NCI-H2171 treated with DMSO at 0.1 percent for 48 hours (cell line): Measurements from ENCODE around the gene NCAM1.

Experiments used
- DNase-seq: peaks from one replicate; lab custom pipeline; 2025; lab: John Stamatoyannopoulos, UW

The NCAM1 gene

DNA sequence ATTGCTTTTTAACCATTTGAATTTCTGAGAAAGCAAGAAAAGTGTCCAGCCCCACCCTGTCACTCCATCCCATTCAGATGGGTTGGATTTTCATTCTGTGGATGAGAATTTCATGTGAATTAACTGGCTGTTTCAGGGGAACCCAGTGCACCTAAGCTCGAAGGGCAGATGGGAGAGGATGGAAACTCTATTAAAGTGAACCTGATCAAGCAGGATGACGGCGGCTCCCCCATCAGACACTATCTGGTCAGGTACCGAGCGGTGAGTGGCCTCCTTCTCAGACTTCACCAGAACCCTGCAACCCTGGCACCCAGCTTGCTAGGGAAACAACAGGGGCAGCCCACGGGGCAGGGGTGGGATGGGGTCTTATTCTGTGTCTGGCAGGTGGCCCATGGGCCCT is 294.5 kb downstream of the NCAM1 start:
- no peak for DNase-seq

DNA sequence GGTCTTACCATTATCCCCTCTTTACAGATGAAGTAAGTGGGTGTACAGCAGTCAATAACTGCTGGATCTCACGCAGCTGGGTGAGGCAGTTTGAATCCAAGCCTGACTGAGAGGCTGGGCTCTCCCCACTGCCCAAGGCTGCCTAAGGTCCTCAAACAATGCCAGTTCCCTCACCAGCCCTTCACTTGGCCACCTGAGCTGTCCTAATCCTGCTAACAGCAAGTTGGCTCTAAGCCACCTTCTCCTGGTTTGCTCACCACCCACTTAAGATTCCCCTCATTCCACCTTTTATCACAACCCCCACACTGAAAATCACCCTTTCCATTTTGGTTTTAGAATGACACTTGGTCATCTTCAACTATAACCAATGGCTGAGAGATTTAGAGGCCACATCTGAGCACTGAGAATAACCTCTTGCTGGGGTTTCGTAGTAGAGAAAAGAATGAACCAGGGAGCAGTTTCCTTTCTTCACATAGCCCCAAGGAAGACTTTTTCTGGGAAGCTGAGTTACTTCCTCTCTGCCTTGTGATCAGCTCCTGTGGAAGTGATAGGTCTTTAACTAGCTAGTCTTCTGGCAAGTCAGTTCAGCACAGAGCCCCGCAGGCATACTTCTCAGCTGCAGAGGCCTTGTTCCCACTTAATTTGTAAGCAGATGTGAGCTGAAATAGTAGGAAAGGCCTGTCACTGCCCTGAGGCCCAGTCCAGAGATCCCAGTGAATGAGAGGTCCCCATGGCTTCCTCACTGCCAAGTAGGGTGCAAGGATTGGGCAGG is 295.4 kb downstream of the NCAM1 start:
- no peak for DNase-seq

DNA sequence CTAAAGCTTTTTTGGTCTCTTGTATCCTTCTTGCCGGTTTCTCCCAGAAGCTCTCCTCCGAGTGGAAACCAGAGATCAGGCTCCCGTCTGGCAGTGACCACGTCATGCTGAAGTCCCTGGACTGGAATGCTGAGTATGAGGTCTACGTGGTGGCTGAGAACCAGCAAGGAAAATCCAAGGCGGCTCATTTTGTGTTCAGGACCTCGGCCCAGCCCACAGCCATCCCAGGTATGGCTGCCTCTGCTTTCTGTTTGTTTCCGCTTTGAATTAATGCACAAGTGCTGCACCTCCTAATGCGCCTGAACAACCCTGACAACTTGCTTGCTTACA is 298.8 kb downstream of the NCAM1 start:
- DNase-seq = no peak

DNA sequence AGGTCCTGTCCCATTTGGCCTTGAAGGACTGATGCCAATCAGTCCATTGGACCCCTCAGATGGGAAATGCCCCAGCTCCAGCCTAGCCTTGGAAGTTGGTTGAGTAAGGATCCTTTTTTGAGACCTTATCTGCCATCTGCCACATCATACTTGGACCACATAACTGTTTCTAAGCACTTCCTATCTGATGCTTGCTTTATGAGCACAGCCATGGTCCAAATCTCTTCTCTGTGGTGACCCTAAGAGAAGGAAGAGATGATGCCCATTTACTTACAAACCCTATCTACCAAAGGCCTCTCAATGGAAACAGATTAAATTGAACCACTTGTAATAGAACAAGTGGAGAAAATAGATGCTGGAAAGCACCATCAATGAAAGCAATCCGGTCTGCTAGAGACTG is 299.3 kb downstream of the NCAM1 start:
- no peak for DNase-seq

DNA sequence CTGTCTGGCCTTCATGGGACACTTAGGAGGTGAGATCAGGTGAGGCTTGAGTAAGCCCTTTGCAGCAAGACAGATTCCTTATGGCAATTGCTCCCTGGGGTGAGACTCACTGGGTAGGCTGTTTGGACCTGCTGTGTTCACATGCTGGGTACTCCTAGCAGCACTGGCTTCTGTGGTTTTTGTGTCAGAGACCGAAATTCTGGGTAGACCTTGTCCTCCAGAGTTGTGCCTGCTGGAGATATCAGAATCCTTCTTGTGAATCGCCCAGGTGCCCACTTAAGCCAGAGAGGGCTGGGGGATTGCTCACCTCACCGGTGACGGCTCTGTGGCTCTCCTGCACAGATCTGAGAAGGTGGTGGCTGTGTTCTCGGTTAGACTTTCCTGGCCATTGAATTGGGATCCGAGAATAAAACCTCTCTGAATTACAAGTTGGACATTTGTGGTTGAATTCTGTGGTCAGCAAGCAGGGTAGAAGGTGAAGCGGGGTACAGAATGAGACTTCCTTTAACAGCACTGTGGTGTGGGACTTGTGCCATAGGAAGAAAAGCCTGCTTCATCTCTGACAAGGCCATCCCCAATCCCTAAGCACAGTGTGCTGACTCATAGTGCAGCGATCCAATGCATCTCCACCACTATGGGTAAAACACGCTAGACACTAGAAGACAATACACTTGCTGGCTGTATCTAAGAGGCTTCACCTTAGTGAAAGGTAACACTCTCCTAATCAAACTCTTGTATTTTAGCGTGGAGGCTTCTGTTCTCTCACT is 300.7 kb downstream of the NCAM1 start:
- no peak for DNase-seq

DNA sequence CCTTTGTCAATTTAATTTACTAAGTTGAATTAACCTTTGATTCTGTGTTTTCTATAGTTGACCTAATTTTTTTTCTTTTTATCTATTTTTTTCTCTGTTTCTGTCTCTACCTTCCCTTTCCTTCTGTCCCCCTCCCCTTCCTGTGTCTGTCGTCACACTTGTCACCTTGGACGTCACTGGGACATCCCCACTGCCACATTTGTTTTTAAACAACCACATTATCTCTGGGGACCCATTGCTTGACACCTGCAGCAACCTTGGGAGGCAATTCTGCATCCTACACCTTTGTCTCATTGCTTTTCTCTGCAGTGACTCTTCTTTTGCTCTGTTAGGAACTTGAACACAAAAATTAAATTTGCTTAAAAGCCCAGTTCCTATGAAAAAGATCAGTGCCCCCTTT is 301.4 kb downstream of the NCAM1 start:
- no peak for DNase-seq

DNA sequence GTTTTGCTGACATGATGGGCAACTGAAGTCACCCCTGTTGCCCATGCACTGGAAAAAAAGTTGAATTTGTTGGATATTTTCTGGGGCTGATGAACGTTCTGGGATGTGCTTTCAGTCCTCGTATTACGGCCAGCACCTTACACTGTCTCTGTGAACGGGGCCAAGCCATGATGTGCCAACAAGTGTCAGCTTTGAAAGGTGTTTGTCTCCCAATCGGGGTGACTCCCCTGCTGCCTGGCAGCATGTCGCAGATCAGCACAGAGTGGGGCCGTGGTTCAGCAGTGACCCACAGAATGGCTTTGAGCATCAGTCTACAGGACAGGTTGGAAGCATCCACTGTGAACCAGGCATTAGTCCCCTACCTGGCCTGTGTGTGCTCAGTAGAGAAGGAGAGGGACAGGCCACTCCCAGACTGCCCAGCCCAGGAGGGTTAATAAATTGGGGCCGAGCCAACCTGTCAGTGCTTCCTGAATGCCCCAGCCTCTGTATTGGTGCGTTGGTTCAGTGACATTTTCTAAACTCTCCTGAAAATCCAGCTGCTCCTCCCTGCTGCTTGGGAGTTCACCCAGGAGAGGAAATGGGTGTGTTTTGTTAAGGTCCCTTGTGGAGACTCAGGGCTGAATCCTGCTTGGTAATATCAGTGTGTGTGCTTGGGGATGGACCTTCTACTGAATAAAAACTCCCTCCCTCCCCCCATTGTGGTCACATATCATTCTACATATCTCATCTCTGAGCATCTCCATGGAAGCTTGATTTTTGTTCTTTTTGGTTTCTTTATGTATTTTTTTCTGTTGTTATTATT is 302.4 kb downstream of the NCAM1 start:
- no peak for DNase-seq

DNA sequence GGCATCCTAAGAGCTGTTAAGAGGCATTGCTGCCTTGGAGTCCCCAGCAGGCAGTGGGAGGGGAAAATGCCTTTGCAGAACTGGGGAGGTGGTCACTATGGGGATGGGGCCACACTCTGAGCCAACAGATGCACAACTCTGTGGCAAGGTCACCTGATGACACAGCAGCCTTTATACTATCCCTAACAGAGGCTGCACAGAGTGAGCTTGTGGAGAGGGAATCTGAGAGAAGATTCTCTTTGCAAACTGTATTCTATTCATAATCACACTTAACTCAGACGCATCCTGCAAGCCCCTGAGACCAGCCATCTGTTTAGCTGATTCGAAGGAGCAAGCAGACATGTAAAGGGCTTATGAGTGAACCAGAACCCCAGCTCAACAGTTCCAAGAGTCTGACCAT is 304.1 kb downstream of the NCAM1 start:
- DNase-seq = peak; percentile 17

DNA sequence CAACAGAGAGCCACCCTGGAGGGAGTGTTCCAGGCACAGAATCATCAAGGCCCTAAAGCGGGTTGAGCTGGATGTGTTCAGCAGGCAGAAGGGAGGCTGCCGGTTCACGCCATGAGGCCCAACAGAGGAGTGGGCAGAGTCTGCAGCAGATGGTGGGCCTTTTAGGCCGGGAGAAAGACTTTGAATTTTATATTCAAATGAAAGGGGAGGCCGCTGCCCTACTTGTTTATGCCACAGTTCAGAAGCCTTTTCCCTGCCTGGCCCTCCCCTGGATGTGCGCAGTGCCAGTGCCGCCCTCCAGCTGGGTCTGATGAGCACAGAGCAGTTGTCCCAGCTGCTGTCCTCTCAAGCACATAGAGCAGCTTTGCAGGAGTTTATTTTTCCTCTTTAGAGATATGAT is 306.3 kb downstream of the NCAM1 start:
- DNase-seq = no peak

DNA sequence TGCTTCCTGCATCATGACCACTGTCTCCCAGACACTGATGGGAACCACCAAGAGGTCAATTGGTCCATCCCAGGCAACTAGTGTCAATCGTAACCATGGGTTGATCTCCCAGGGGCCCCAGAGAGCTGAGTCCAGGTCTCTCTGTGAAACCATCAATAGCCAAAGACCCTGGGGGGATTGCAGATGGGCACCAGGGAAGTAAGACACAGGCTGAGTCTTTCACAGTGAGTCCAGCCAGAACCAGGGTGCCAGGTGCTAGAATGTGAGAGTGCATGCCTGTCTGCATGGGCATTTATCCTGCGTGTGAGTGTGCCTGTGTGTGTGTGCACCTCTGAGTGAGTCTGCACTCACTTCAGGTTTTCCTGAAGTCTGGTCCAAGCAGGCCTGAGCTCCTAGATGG is 307.9 kb downstream of the NCAM1 start:
- DNase-seq = no peak

DNA sequence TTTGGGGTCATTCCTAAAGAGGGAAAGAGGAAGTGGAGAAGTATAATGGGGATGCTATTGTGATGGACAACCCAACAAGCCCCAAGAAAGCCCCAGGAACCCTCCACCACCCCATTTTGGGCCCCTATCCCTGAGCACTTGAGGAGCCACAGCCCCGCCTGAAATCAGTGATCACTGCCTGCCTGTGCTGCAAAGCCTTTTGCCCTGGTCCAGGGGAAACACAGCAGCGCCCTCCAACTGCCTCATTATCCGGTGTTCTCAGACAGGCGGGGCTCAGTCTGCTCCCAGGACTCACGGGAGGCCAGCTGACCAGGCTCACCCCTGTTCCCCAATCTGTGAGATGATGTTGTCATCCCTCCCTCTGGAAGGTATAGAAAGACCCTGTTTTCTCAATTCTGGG is 308.4 kb downstream of the NCAM1 start:
- no peak for DNase-seq

DNA sequence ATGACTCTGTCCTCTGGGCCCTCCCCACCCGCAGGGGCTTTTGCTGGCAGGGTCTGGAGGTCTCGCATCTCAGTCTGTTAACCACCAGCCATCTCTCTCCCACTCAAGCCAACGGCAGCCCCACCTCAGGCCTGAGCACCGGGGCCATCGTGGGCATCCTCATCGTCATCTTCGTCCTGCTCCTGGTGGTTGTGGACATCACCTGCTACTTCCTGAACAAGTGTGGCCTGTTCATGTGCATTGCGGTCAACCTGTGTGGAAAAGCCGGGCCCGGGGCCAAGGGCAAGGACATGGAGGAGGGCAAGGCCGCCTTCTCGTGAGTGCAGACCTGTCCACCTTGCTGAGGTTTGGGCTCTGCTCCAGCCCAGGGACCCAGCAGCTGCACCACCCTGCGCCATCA is 308.9 kb downstream of the NCAM1 start:
- no peak for DNase-seq

DNA sequence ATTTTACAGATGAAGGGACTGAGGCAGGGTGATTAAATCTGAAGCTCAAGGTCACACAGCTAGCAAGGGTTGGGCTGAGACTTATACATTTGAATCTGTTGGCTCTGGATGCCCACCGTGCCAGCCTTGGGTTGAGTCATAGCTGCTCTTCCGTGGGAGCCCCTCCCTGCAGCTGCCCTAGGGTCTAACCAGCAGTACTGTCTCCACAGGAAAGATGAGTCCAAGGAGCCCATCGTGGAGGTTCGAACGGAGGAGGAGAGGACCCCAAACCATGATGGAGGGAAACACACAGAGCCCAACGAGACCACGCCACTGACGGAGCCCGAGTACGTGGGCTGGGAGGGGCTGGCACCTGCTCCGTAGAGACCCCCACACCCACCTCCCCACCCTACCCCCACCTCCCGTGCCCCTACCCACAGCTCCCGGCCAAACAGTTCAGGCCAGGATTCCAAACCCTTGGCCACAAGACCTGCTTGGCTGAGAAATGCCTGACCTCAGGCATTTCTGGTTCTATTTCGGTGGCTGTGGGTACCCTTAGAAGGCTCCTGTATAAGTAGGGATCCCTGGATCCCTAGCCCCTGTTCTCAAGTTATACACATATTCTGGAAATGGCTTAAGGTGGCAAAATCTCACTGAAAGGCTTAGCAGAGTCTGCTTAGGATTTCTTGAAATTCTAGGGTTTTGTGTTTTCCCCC is 310.5 kb downstream of the NCAM1 start:
- no peak for DNase-seq

DNA sequence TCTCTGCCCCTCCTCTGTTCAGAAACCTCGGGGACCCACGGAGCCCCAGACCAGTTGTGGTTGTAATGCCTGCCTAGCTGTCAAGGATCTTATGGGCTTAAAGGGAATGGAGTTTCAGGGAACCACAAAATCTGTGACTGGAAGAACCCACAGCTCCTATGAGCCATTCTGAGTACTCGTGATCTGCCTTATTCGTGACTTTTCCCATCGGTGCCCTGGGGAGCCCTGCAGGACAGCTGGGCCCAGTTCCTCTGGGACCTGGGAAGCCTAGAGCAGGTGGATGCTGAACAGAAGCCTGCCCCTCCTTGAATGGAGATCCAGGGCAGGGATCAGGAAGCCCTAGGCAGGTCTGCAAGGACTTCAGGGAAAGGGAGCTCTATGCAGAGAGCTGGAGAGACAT is 311.1 kb downstream of the NCAM1 start:
- DNase-seq = peak; percentile 30

DNA sequence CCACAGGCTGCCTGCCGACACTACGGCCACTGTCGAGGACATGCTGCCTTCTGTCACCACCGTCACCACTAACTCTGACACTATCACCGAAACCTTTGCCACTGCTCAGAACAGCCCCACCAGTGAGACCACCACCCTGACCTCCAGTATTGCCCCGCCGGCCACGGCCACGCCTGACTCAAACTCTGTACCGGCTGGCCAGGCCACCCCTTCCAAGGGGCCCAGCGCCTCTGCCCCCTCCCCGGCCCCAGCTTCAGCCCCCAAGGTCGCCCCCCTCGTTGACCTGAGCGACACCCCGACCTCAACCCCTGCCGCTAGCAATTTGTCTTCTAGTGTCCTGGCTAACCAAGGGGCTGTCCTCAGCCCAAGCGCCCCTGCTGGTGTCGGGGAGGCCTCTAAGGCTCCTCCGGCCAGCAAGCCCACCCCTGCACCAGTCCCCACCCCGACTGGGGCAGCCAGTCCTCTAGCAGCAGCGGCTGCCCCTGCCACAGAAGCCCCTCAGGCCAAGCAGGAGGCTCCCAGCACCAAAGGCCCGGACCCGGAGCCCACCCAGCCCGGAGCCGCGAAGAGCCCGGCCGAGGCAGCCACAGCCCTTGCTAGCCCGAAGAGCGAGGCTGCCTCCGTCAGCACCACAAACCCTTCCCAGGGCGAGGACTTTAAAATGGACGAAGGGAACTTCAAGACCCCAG is 311.9 kb downstream of the NCAM1 start:
- no peak for DNase-seq

DNA sequence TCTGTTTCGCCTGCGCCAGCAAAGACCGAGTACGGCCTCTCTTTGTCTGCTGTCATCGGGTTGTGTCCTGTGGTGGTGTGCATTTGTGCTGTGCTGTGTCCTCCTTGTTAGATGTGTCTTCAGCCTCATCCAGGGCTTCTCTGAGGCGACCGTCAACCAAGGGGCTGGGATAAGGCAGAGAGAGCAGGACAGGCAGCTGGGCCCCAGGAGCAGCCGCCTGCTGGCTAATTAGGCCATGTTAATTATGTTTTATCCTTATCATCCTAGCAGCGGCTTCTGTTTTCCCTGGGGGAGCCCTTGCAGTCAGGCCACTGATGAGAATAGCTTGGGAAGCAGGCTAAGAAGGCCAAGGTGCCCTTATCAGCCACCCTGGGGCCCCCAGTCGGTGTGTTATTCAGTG is 312.5 kb downstream of the NCAM1 start:
- no peak for DNase-seq

DNA sequence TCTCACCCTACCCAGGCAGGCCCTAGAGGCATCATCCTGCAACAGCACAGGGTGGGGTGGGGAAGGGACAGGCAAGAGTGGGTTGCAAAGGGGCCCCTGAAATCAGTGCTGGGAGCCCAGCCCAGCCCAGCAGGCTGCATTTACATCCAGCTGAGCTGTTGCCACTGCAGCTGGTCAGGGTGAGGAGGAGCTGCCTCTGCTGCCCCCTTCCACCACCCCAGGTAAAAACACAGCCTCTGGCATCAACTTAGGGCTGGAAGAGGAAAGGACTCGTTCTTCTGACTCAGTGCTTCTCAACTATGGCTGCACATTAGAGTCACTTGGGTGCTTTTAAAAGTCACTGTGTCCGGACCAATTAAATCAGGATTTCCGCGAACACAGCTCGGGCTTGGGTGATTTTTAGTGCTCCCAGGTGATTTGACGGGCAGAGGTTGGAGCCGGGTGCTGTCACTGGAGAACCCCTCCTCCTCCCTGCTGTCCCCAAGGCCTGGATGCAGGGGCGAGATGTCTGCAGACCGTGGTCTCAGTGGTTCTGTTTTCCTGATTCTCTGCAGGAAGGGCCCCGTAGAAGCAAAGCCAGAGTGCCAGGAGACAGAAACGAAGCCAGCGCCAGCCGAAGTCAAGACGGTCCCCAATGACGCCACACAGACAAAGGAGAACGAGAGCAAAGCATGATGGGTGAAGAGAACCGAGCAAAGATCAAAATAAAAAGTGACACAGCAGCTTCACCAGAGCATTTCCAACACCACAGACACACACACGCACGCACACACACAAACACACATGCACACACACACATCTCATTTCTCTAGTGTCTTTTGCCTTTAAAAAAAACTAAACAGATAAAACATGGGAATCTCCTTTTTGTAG is 313.7 kb downstream of the NCAM1 start:
- DNase-seq = no peak

DNA sequence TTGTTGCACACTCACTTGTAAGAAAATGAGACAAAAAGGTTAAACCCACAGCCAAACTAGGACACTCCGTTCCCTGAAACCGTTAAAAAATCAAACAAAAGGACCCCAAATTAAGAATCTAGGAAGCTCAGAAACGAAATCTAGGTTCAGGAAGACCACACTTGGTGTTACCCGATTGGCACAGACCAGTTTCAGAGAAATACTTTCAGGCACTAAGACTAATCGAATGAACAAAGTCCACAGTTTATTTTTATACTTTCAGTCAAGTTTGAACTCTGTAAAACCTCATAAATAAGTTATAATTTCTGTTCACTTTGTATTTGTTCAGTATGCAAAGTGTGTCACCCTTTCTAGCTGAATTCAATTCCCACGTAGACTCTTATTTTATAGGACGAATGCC is 314.4 kb downstream of the NCAM1 start:
- no peak for DNase-seq

DNA sequence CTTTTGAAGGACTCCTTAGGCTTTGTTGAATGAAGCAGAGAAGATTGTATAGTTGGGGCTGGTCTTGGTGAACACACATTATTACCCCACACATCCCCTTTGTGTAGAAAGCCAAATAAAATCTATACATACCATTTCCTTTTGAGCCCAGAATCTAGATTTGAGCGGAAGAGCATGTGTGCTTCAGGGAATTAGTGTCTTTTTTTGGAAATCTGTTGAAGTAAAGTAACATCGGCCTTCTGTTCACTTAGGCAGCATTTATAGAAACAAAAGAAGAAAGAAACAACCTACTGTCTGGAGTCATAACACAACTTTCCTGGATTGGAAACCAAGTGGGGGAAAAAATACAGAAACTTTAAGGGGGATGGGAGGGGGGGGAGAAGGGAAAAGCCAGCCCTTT is 315.2 kb downstream of the NCAM1 start:
- DNase-seq = no peak

DNA sequence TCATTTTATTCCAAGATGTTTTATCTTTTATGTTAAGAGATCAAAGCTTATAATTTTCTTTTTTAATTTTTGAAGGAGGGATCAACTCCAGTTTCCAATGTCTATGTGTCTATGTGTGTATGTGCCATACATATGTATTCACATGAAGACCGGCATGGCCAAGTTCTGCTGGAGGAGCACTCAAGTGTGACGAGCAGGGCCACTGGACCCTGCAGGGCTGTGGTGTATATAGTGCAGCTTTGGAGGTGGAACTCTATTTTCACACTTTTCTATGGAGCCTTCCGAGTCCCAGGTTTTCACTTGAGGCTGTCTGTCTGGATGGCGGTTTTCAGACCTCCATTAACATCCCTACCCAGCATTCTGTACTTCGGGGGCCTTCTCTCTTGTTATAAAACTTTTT is 316.7 kb downstream of the NCAM1 start:
- no peak for DNase-seq

DNA sequence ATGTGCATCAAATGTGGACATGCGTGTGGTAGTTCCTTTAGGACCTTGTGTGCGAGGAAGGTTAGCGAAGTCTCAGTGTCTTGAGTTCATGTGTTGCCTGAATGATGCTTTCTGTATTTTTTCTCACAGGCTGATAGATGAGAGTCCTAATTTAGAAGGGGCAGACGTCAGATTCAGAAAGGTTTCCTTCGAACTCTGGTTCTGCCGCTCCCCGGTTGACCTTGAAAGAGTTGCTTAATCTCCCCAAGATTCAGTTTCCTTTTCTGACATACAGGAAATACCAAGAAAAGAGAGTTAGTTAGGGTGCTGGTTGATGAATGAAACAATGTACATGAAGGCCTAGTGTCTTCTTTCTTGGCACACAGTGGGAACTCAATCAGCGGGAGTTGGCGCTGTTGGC is 317.3 kb downstream of the NCAM1 start:
- no peak for DNase-seq
